Stimulated activated CD8-positive, alpha-beta memory T cell treated with anti-CD3 and anti-CD28 coated beads, Interleukin-4, amount 100 ng/mL, for 24 hours (primary cell): ENCODE results near the gene FSTL3.
"Not testable (repeated sequence)": the region's sequence is repeated elsewhere in the genome, so short reads cannot be mapped to it uniquely, and the experiment has no call there.

Experiments
- DNase-seq: peaks from one replicate; pipeline ENCODE4 v3.0.0-alpha.2; 2020; ENCODE audit warnings: low read depth

The FSTL3 gene

DNA sequence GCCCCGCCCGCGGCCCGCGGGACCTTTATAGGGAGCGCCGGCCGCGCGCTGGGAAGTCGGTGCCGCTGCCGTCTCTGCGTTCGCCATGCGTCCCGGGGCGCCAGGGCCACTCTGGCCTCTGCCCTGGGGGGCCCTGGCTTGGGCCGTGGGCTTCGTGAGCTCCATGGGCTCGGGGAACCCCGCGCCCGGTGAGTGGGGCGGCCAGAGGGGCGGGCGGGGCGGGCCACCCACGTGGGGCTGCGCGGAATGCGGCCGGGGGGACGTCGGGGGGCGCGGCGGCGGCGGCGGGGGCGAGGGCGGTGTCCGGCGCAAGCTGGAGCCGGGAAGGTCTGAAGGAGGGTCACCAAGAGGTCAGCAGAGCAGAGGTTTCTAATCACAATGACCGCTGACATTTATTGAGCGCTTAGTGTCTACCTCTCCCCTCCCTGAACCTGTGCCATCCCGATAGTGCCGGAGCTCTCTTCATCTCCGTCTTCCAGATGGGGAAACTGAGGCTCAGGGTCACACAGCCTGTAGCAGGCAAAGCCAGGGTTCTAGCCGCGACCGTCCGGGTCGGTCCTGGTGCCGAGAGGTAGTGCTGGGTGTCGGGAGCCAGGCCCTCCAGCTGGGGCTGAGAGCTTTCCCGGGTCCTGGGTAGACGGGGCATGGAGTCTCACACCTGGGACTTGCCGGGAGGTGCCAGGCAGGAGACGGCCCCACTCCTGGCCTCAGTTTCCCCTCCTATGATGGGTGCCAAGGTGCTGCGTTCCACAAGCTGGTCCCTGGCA is at the start of gene FSTL3:
FSTL3 (plus strand) TSS at position 54 of the 767 bp plus-strand sequence; CDS start at position 86, 32 bp downstream.
- no peak for DNase-seq

DNA sequence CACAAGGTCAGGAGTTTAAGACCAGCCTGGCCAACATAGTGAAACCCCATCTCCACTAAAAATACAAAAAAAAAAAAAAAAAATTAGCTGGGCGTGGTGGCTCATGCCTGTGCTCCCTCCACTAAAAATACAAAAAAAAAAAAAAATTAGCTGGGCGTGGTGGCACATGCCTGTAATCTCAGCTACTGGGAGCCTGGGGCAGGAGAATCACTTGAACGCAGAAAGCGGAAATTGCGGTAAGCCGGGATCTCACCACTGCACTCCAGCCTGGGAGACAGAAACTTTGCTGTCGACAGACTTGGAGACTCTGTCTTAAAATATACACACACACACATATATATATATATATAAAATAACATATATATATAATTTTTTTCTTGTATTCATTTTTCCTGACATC is 49.6 kb upstream of the FSTL3 start:
- not testable (repeated sequence) for DNase-seq

DNA sequence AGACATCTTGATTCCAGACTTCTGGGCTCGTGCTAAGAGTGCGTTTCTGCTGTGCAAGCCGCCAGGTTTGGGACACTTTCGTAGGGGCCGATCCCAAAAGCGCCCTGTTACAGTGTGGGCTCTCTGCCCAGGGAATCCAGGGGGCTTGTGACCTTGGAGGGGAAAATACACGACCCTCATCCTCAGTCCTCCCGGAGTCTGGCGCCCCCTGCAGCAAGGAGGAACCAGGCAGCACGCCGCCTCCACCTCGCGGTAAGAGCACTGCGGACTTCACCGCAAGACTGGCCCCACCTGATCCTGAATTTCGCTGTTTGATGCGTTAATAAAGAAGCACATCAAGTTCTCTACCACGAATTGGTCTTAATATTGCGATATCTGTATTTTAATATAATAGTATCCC is 48.0 kb upstream of the FSTL3 start:
- DNase-seq, result no peak

DNA sequence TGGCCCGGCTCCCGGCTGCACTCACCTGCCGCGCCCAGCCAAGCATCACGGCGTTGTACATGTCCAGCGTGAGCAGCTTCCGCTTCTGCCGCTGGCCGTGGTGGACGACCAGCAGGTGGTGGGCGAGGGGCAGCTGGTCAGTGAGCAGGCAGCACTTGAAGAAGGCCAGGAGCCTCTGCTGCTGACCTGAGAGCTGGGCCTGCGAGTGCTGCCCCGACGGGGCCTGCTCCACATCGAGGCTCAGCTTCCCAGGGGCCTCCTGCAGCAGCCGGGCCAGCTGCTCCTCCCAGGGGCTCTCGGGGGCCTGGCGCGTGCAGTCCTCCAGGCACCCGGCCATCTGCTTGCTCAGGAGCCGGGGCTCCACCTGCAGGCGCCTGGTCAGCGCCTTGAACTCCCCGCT is 46.7 kb upstream of the FSTL3 start:
- DNase-seq, result not testable (repeated sequence)

DNA sequence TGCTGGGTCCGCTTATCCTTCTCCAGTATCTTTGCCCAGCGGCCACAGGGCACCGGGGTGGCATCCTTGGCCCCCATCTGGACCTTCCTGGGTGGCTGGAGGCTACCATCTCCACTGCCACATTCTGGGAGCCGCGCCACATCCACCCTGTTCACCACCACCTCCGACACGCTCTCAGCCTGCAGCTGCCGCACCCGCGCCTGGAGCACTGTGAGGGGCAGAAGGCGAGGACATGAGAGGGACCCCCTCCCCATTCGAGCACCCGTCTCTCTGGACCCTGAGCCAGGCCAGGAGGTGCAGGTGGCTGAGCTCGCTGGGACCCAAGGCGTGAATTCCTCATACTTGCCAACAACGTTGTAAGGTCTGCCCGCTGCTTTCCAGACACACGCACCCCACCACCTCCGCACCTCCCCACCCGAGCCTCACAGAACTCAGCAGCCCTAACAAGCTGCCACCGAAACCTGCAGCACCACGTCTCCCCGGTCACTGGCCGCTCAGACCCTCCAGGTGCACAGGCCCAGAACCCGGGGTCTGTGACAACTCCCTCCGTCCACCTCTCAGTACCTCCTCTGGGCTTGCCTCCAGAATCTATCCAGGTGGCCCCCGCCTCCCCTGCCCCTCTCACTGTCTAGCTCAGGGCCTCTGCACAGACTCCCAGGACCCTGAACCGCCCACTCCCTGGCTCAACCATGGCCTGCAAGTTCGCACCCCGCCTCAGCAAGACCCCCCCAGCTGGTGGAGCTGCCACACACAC is 46.1 kb upstream of the FSTL3 start:
- DNase-seq, result no peak

DNA sequence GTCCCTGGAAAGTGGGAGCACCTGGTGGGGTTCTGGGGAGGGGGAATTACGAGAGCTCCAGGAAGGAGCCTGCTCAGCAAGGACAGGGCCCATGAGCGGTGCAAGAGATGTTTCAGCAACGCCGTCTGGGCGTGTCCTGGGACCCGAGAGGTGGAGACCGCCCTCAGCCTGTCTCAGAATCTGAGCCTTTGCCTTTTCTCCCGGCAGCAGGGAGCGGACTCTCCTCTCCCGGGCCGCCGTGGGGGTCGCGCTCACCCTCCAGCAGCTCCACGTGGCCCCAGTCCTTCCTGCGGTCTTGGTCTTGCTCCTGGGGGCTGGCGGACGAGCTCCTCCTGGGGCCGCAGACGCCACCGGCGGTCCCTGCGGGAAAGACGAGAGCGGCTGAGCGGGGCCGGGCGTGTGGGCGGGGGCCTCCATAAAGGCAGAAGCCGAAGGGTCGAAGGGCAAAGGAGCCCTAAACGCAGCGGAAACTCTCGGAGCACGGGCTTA is 43.6 kb upstream of the FSTL3 start:
- DNase-seq, result peak; percentile 30

DNA sequence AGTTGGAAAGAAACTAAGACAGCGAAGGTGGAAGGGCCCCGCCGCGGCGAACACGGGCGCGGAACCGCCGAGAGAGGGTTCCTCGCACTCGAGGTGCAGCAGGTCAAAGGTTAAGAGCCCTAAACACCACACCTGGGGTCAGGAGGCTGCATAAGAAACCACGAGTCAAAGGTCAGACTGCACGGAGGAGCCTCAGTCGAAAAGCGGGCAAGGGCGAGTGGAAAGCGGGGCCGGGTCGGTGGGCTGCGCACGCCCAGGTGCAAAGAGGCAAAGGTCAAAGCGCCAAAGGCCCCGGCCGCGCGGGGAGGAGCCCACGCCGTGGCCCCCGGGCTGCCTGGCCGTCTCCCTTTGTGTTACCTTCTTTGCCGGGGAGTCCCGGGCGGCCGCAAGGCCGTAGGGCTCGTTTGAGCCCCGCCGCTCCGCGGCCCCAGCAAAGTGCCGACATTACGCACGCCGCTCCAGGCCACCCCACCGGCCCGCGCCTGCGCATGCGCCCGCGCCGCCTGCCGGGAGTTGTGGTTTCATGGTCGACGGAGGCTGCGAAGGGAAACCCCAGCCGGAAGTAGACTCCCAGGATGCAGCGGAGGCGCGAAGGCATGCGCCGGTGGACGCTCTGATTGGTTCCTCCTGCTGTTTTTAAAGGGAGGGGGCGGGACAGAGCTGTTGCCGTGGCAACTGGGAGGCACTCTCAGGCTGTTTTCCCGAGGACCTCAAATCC is 43.0 kb upstream of the FSTL3 start, which contains the start of gene POLRMT:
POLRMT (minus strand) TSS at position 470 of the 718 bp plus-strand sequence; CDS start at position 445, 25 bp downstream.
- DNase-seq, result peak; percentile 93

DNA sequence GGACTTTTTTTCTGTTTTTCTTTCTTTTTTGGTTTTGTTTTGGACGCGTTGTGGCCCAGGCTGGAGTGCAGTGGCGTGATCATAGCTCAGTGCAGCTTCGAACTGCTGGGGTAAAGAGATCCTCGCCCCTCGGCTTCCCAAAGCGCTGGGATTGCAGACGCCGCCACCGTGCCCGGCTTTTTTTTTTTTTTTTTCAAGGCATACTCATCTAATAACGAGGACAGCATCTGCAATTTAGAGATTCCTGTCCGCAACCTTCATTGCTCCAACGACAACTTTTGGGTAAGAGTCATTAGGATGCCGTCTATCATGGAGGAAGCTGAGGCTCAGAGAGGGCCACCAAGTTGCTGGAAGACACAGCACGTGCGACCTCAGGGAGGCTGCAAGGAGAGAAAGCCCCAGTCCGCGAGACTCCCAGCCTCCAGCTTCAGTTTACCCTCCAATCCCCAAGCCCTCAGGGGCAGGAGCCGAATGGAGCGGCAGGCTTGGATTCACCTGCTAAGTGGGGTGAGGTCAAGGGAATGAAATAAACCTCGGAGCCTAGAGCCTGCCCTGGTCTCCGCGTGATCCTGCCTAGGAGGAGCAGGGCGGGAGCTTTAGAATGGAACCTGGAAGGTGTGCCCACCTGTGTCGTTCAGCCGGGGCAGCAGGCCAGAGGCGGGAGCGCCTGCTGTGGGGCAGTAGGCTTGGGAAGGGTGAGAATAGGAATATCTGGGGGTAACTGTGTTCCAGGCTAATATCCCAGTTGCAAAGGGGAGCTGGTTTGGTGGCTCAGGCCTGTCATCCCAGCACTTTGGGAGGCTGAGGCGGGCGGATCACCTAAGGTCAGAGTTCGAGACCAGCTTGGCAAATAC is 42.2 kb upstream of the FSTL3 start:
- no peak for DNase-seq

DNA sequence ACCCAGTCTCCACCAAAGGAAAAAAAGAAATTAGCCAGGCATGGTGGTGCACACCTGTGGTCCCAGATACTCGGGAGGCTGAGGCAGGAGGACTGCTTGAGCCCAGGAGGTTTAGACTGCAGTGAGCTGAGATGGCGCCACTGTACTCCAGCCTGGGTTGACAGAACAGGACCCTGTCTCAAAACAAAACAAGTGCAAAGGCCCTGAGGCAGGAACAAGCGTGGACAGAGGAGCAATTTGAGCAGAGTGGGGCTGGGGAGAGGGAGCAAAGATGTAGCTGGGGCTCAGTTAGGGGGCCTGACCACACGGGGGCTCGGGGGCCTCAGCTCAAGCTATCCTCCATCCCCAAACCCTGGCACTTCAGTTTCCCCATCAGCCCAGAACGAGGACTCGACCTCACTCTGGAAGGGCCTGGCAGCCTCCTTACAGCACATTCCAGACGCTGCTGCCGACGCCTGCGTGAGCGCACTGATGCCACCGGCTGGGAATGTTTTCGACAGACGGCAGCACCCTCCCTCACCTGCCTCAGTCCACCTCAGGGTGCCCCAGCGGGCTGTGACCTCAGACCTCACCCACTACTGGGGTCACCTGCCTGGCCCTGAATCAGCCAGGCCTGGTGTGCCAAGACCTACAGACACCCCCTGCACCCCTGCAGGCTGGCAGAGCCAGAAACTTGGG is 41.1 kb upstream of the FSTL3 start:
- DNase-seq, result no peak

DNA sequence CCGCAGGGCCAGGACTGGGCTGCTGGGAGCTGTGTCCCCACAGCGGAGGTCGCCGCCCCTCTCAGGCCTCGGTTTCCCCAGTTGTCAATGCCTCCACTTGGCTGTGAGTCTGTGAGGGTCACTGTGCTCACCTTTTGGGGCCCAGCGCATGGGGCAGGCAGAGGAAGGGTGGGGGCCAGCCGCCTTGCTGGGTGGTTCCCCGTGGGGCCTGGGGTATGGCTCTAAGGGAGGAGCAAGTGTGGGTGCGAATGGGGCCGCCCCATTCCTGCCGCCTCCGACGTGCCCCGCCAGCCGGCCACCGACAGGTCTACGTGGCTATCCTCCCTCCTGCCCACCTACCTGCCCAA is 37.3 kb upstream of the FSTL3 start:
- no peak for DNase-seq

DNA sequence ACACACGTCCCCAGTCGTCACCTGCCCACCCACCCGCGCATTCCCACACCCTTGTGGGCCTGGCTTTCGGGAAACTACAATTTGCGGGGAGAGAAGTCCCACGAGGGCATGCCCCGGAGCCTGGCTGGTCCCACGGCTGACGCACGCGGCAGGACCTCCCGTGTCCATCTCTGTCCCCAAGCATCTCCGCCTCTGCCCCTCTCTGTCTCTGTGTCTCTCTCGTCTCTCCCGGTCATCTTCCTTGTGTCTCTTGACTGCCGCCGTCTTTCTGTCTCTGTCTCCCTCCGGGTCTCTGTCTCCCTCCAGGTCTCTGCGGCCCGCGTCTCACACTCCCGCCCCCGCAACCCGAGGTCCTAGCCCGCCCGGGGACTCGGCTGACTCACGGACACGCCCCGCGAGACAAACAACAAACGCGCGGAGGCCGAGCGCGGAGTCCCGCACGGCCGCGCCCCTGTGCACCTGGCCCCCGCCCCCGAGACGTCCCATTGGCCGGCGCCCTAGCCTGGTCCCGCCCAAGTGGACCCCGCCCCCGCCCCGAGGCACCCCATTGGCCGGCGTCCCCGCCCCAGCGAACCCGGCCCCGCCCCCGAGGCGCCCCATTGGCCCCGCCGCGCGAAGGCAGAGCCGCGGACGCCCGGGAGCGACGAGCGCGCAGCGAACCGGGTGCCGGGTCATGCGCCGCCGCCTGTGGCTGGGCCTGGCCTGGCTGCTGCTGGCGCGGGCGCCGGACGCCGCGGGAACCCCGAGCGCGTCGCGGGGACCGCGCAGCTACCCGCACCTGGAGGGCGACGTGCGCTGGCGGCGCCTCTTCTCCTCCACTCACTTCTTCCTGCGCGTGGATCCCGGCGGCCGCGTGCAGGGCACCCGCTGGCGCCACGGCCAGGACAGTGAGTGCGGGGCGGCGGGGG is 36.7 kb upstream of the FSTL3 start, which contains the start of gene FGF22:
FGF22 (plus strand) TSS at position 627 of the 908 bp plus-strand sequence; CDS start at position 674, 47 bp downstream.
- DNase-seq, result peak; percentile 93

DNA sequence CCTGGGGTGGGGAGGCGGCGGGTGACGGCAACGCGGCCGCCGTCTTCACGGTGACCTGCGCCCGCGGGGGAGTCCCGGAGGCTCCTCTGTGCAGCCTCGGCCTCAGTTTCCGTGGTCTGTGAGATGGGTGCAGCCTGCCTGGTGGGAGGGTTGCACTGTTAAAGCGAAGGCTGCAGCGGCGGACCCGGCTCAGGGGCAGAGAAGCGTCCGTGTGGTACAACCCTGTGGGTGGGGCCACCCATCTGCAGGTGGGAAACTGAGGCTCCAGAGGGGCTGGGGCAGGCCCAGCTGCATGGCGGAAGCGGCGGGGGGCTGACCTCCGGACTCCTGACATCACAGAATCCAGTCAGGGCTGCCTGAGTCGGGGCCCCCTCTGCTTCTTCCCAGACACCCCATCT is 36.0 kb upstream of the FSTL3 start:
- DNase-seq, result no peak

DNA sequence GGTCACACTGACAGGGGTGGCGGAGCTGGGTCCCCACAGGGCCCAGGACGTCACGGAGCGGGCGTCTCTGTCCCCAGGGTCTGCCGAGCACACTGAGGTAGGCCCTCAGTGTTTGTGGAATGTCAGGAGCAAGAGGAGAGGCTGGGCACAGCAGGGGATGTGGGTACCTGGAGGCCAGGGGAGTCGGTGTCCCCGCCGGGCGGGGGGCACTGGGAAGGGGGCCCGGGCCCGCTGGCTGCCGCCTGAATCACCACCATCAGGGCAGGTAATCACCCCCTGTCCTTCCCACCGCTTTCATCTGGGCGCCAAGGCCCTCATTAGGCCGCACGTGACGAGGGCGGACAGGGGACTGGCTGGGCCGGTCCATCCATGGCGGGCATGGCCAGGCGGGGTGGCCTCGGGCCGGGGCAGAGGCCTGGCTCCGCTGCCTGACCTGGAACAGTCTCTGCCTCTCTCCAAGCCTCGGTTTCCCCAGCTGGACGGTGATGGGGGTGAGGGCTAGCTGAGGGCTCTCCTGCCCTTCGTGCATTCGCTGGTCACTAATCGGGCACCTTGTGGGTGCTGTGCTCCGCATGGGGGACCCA is 35.5 kb upstream of the FSTL3 start:
- no peak for DNase-seq

DNA sequence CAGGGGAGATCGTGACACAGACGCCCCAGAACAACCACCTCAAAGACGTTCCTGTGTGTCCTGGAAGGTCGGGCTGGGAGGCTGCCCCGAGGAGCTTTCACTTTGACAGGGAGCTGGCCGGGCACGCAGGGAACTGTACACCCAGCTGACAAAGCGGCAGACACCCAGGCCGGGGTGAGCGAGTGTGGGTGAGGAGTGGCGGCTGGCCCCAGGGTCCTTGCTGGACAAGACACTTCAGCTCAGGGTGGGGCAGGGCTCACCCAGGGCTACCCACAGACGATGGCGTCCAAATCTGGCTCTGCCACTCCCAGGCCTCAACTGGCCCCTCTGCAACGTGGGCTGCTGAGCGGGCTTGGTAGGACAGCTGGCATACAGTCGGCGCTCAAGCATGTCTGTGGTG is 34.5 kb upstream of the FSTL3 start:
- no peak for DNase-seq

DNA sequence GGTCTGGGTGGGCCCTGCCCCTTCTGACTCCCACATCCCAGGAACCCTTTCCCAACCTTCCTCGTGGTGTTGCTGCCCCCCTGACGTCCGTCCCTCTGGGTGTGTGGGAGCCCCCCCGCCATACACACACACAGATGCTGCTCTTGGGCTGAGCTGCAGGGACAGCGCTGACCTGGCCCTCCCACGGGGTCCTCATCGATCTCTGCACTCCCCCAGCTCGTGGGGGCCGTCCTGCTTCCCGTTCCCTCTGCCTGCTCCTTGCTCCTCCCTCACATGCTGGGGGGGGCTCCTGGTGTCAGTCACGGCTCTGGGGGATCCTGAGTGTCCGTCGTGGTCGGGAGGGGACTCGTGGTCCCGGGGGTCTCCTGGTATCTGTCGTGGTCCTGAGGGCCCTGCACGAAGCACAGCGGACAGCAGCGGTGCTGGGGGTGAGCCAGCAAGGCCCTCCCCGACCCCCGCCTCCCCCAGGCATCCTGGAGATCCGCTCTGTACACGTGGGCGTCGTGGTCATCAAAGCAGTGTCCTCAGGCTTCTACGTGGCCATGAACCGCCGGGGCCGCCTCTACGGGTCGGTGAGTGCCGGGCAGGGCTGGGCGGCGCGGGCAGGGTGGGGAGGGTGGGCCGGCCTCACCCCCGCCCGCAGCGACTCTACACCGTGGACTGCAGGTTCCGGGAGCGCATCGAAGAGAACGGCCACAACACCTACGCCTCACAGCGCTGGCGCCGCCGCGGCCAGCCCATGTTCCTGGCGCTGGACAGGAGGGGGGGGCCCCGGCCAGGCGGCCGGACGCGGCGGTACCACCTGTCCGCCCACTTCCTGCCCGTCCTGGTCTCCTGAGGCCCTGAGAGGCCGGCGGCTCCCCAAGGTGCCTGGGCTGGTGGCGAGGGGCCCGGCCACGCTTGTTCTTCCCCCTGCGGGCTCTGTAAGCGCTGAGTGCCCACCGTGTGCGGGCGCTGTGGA is 33.1 kb upstream of the FSTL3 start:
- DNase-seq, result no peak

DNA sequence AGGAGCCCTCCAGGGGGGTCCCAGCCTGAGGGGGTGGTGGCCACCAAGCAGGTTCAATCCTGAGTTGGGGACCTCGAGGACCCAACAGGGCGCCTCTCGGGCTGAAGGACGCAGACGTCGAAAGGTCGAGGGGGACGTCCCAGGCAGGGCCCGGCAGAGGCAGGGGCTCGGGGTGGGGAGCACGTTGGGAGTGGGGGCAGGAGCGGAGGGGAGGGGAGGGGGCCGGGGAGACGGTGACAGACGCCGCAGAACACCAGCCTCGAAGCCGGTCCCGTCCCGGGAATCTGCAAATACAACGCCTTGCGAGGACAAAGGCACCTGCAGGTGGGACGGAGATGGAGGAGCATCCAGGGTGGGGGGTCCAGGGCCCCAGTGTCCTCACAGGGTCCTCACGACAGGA is 32.5 kb upstream of the FSTL3 start:
- DNase-seq, result no peak

DNA sequence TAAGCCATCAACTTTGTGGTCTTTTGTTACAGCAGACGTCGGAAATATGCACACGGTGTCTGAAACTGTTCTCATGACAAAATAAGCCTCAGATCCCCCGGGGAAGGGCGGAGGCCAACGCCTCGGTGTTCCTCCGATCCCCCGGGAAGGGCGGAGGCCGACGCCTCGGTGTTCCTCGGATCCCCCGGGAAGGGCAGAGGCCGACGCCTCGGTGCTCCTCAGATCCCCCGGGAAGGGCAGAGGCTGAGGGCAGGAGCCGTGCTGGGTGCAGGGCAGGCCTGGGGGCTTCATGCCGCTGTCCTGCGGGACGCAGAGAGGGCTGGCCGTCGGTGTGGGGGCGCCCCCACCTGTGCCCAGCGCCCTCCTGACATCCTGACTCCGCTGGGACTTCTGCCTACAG is 31.8 kb upstream of the FSTL3 start:
- DNase-seq, result no peak

DNA sequence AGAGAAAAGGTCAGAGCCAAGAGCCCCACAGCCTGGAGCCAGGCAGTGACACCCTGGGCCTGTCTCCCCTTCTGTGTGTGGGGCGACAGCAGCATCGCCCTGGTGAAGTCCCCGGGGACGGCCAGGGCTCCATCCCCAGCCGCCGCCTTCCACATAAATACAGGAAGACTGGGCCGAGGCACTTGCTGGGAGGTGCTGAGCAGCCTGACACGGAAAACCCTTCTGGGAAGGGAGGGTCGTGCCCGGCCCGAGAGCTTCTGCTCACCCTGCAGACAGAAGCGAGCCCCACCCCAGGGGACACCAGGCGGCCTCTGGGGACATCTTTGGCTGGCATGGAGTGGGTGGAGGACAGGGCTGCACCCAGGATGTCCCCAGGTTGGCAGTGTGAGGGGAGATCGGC is 31.4 kb upstream of the FSTL3 start:
- no peak for DNase-seq
